NCI-H774 (cell line): ENCODE data around the gene LRMDA.

Experiments
- DNase-seq: peaks from one replicate; lab custom pipeline; 2025; lab: John Stamatoyannopoulos, UW

The LRMDA gene

GRCh38 chr10:75646218-75646915 lies 214.9 kb downstream of the LRMDA start:
- DNase-seq: no peak

- DNase-seq: no peak
These were observed 215.5 kb downstream of the LRMDA start for GRCh38 chr10:75646916-75647315.

GRCh38 chr10:75647675-75648074 lies 216.3 kb downstream of the LRMDA start:
- no peak for DNase-seq

GRCh38 chr10:75648351-75648750 lies 216.9 kb downstream of the LRMDA start:
- DNase-seq: no peak

- DNase-seq: no peak
These were observed 217.4 kb downstream of the LRMDA start for GRCh38 chr10:75648854-75649253.

GRCh38 chr10:75649466-75649865 lies 218.0 kb downstream of the LRMDA start:
- DNase-seq: no peak

- DNase-seq: no peak
These were observed 219.2 kb downstream of the LRMDA start for GRCh38 chr10:75650648-75651047.

GRCh38 chr10:75651417-75651816 lies 220.0 kb downstream of the LRMDA start:
- no peak for DNase-seq

GRCh38 chr10:75652146-75652740 lies 220.8 kb downstream of the LRMDA start:
- no peak for DNase-seq

GRCh38 chr10:75653761-75654160 lies 222.3 kb downstream of the LRMDA start:
- DNase-seq: no peak

GRCh38 chr10:75654171-75654771 lies 222.8 kb downstream of the LRMDA start:
- DNase-seq: no peak

- DNase-seq: no peak
These were observed 223.3 kb downstream of the LRMDA start for GRCh38 chr10:75654772-75655171.

GRCh38 chr10:75655791-75656451 lies 224.5 kb downstream of the LRMDA start:
- no peak for DNase-seq

GRCh38 chr10:75657351-75657750 lies 225.9 kb downstream of the LRMDA start:
- no peak for DNase-seq

- no peak for DNase-seq
These were observed 226.6 kb downstream of the LRMDA start for GRCh38 chr10:75658036-75658435.

GRCh38 chr10:75658496-75658895 lies 227.1 kb downstream of the LRMDA start:
- no peak for DNase-seq

GRCh38 chr10:75658915-75659314 lies 227.5 kb downstream of the LRMDA start:
- no peak for DNase-seq

- no peak for DNase-seq
These were observed 229.4 kb downstream of the LRMDA start for GRCh38 chr10:75660823-75661222.

- no peak for DNase-seq
These were observed 231.3 kb downstream of the LRMDA start for GRCh38 chr10:75662715-75663114.

- no peak for DNase-seq
These were observed 232.7 kb downstream of the LRMDA start for GRCh38 chr10:75663947-75664664.

- no peak for DNase-seq
These were observed 233.5 kb downstream of the LRMDA start for GRCh38 chr10:75664968-75665367.

GRCh38 chr10:75665707-75666106 lies 234.3 kb downstream of the LRMDA start:
- no peak for DNase-seq
